Stimulated activated CD4-positive, alpha-beta T cell treated with anti-CD3 and anti-CD28 coated beads, Interleukin-4, amount 100 ng/mL, for 4 hours (primary cell): ENCODE measurements around the gene CCL5.
"Not testable (repeated sequence)": the region's sequence is repeated elsewhere in the genome, so short reads cannot be mapped to it uniquely, and the experiment has no call there.

ENCODE experiments used
- DNase-seq, 2 experiments: peaks; one replicate each; pipeline ENCODE4 v3.0.0-alpha.2; 2020

Gene CCL5

DNA sequence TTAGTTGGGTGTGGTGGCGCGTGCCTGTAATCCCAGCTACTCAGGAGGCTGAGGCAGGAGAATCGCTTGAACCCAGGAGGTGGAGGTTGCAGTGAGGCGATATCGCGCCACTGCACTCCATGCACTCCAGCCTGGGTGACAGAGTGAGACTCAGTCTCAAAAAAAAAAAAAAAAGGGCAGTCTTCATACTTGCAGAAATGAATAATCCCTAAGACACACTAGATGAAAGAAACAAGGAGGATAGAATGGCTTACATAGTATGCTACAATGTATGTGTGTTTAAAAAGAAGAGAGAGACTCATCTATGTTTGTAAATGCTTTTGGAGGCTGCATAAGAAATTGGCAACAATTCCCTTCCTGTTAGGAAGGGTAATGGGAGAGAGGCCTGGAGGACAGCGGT, 17.6 kb upstream of the CCL5 start:
- DNase-seq: not testable (repeated sequence)

DNA sequence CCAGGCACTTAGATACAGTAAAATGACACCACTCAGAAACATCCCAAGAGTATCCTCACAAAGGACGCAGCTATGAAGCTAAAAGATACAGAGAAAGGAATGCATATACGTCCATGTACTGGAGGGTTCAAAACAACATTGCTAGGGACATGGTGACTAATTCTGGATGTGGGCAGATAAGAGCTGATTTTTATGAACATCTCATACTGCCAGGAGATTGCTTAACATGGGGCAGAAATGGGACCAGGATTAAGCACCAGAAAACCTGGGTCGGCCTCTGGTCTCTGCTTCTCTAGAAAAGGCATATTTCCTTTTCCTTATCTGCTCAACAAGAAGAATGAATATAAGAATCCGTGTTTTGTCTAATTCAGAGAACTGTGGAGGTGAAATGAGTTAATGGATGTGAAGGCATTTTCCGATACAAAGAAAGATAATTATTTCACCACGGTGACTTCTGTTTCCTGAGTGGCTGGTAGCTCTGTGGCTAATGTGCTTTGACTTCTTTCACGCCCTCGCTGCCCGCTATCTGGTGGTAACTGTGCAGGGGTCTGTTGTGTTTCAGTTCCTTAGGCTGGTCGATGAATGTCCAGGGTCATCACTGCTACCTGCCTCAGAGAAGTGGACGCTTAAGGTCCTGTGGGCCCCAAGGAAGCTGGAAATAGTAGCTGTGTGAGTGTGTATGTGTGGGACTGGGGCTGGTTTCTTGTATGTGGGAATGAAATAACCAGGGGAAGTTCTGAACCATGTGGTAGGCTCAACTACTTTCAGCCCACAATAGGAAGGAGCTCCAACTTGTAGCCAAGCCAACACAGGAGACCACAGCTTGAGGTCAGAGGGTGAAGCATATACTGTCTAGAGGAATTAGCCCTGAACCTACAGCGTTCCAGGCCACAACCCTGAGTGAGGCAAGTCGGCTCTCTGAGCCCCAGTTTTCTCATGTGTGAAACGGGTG, 15.8 kb upstream of the CCL5 start:
- DNase-seq: no peak

DNA sequence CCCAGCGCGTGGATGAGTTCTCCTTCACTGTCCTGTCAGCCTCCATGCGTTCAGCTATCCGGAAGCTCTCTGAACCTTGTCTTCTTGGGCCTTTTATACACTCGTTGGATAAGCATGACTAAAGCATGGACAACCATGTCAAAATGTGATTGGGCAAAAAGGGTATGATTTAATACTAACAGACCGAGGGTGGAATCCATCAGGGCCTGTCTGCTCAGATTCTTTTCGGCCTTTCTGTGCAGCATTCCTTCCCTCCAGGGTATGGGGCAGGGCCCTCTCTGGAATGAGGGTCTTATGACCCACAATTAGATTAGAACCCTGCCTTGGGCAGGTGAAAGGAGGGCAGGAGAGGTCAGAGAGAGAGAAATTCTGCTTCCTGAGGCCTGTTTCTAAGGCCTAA, 14.0 kb upstream of the CCL5 start:
- no peak for DNase-seq

DNA sequence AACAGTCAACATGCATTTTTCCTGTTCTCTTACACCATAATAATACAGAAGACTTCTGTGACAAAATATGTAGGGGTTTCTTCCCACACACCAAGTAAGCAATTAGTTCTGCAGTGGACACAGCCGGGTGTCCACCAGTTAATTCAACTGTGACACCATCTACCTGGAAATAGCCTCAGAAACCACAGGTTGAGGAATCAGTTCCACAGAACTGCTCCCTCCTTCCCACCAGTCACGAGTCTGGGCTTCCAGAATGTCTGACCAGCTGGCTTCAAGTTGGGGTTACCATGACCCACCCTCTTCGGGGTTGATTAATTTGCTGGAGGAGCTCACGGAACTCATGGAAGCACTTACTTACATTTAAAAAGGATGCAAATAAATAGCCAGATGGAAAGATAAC, 13.6 kb upstream of the CCL5 start:
- no peak for DNase-seq

DNA sequence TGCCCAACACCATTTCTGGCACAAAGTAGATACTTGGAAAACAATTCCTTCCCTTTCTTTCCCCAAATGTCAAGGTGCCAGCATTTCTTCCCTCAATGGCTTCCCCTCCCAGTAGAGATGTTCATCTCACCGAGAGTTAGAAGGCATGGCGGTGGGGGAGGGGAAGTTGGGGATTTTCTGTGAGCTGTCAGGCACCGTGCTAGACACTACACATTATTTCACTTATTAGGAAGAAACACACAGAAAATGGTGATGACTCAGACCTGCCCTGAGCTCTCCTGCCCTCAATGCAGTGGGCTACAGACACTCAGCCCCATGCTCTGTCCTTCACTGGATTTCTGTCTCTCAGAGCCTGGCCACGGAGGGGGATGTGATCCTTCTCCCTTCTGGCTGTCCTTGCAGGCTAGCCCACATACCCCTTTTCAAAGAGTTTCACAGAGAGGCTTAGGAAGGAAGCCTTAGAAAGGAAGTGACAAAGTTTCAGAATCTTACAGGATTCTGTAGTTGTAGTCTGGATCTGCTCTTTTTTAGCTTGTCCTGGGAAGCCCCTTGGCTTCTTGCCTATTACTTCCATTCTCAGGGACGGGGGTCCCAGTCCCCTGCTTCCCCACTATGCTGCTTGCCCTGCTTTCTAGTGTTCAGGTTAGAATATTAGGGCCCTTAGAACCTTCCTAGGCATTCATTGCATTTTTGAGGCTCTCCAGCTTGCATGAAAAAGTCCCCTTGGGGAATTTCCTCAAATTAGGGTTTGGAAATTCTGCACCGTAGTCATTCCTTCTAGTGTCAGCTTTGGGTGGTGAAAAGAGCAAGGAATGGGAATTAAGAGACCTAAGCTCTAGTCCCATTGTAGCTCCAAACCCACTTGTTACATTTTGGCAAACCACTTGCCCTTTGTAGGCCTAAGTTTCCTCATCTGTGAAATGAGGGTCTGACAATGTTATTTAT, 12.2 kb upstream of the CCL5 start:
- peak in 1 of 2 experiments; percentile 47 for DNase-seq

DNA sequence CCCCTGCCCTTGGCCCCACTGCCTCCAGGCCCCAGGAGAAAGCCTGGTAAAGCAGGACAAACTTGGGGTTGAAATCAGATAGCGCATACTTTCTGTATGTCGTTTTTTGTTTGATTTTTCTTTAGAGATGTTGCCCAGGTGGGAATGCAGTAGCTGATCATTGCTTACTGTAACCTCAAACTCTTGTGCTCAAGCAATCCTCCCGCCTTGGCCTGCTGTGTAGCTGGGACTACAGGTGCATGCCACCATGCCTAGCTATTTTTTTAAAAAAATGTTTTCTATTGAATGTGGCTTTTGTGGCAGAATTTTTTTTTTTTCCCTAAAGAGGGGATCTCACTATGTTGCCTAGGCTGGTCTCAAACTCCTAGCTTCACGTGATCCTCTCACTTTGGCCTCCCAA, 11.1 kb upstream of the CCL5 start:
- DNase-seq: no peak

DNA sequence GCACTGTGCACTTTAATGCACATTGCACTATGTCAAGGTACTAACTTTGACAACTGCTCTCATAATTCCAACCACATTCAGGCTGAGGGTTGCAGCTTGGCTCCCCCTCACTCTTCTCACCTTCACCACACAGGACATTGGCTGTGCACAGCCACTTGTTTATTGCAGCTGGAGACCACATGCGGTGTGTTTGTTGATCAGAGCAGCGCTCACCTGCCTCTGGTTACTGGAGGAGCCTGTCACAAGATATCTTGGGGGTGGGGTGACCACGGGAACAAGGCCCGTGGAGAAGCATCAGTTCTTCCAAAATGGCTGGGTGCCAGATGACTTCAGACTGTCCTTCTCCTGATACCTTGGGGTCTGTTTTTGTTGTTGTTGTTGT, 10.6 kb upstream of the CCL5 start:
- no peak for DNase-seq

DNA sequence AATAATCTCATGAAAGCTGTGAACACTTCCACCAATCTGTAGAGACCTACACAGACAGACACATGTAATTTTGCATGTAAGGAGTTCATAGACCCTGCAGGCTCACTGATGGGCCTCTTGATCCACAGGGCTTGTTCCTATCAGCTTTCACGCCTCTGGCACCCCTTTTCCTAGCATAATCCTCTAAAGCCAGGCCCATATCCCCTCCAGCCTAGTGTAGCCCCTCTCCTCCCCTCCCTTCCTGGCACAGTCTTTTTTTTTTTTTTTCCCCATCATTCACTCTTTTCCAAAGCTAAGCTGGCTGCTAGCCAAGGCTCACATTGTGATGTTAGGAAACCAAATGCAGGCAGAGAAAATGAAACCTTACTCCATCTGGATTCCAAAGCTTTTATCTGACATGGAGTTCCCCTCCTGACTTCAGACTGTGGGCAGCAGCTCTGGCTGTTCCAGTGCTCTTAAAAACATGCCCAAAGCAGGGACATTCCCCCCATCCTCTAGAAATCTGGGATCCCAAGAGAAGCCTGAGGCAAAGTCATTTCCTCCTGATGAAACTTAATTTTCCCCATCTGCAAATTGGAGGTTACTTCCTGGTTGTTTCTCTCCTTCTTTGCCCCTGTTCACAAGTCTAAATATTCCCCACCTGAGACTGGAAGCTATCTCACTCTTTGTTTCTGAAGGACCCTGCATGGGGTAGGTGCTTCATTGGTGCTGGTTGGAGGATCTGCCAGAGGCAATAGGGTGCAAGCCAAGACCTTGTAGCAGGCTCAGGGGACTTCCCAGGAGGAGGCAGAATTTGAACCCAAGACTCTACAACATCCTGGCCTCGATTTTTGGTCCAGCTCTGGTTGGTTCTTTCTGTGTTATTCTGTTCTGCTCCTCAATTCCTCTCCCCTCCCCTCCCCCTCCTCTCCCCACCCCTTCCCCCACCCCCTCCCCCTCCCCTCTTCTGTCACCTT, 9.9 kb upstream of the CCL5 start:
- no peak for DNase-seq

DNA sequence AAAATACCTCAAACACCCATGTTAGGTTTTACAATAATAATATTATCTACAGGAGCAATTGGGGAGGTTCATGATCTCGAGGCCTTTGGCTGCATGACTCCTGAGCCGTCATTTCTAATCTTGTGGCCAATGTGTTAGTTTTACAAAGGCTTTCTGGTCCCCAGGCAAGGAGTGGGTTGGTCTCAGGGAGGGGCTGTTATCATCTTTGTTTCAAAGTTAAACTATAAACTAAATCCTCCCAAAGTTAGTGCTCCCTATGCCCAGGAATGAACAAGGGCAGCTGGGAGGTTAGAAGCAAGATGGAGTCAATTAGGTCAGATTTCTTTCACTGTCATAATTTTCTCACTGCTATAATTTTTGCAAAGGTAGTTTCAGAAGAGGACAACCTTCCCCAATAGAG, 9.1 kb upstream of the CCL5 start:
- no peak for DNase-seq

DNA sequence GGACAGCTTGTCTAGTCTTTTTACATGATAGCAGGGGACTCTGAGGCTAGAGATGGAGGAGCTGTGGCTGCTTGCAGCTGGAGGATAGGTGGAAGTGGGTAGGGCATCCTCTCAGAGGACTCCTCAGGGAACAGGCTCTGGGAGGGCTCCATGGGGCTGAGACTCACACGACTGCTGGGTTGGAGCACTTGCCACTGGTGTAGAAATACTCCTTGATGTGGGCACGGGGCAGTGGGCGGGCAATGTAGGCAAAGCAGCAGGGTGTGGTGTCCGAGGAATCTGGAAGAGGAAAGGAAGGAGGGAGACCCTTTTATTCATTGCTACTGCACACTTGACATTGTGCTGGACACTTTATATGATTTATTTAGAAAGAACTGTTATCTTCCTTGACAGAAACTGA, 1.8 kb downstream of the CCL5 start:
- no peak for DNase-seq

DNA sequence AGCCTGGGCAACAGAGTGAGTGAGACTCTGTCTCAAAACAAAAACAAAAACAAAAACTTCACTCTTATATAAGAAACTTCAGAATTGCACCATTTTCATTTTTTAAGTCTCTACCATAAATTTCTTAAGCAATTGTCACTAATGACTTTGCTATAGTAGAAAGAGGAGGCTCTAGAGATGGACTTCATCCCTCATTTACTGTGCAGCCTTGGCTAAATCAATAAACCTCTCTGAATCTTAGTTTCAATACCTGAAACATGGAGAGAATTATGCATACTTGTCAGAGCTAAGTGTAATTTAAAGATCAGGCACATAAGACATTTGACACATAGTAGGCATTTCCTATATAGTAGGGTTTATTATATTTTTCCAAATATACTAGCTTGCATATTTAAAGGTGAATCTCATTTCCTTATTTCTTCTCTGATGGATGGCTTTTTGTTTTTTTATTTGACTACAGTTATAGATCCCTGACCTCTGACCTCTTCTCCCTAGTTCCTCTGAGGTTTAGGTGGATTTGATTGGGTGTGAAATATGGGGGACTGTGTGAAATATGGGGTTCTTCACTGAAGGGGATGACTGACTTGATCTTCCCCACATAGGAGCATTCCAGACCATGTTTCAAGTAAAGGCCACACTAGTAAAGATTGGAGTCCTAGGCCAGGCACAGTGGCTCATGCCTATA, 2.7 kb downstream of the CCL5 start:
- DNase-seq: no peak

DNA sequence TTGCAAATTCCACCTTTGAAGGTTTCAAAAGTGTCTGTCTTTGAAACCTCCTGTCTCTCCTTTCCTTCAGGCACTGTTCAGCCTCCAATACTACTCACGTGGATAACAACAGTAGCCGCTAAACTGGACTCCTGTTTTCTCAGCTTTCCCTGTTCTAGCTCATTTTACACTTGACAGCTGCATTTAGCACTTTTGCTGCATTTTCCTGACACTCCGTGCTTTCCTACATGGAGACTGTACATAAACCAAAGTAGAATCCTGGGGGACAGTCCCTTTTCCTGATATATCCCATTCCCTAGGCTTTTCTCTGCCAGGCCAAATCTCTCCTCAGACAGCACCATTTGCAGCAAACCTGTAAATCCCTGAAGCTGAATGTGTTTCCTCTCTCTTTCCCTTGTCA, 3.6 kb downstream of the CCL5 start:
- DNase-seq: no peak

DNA sequence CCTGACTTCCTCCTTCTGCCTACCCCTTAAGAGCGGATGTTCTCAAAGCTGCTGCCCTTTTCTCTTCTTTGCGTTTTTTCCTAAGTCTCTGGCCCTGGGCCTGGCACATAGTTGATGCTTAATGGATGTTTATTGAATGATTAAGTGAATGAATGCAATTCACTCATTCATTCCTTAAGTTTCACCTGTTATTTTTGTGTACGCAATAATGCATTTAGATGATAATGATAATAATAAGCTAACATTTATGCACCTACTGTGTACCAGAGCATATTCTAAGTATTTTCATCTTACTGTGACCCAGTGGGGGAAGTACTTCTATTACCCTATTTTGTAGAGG, 4.4 kb downstream of the CCL5 start:
- no peak for DNase-seq

DNA sequence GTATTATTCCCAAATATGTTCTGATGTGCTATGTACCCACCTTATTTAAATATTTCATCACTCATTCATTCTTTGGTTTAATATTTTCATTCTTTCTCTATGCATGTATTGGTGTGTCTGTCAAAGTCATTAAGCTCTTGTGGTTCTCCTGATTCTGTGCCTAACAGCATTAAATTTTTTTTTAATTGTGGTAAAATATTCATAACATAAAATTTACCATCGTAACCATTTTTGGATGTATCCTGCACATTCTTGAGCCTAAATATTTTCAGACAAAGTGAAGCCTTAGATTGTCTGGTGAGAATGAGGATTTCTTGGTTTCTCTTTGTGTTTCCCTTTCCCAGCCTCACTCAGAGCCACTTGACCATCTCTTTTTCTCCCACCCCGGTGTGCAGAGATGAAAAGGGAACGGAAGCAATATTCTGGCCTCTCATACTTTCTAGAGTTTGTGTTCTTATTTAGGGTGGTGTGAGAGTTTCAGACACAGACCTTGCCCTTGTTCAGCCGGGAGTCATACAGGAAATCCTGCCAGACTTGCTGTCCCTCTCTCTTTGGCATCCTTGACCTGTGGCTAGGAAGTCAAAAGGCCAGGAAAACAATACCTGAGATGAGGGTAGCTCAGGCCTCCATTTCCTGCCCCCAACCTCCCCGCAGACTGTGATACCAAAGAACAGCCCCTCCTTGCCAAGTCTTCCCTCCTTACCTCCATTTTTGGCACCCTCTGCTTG, 4.9 kb downstream of the CCL5 start:
- DNase-seq: no peak

DNA sequence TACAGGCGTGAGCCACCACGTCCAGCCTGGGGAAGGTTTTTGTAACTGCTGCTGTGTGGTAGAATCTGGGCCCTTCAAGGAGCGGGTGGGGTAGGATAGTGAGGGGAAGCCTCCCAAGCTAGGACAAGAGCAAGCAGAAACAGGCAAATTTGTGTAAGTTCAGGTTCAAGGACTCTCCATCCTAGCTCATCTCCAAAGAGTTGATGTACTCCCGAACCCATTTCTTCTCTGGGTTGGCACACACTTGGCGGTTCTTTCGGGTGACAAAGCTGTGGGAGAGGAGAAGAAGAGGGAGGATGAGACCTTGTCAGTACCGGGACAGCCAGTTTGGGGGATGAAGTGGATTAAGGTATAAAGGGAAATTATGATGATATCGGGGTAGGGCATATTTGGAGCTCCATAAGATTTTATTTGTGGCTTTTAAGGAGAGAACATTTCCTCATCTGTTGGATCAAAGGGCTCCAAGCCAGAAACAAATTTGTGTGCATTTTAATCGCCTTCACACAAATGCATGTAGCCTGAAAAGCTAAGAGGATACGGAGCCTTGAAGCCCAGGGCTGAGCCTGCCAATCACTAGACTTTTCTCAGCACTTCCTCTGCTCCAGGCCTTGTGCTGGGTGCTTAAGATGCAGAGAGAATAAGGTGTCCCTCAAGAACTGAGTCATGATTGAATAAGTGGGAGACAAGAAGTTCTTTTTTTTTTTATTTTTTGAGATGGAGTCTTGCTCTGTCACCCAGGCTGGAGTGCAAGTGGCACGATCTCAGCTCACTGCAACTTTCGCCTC, 7.8 kb downstream of the CCL5 start:
- no peak for DNase-seq

DNA sequence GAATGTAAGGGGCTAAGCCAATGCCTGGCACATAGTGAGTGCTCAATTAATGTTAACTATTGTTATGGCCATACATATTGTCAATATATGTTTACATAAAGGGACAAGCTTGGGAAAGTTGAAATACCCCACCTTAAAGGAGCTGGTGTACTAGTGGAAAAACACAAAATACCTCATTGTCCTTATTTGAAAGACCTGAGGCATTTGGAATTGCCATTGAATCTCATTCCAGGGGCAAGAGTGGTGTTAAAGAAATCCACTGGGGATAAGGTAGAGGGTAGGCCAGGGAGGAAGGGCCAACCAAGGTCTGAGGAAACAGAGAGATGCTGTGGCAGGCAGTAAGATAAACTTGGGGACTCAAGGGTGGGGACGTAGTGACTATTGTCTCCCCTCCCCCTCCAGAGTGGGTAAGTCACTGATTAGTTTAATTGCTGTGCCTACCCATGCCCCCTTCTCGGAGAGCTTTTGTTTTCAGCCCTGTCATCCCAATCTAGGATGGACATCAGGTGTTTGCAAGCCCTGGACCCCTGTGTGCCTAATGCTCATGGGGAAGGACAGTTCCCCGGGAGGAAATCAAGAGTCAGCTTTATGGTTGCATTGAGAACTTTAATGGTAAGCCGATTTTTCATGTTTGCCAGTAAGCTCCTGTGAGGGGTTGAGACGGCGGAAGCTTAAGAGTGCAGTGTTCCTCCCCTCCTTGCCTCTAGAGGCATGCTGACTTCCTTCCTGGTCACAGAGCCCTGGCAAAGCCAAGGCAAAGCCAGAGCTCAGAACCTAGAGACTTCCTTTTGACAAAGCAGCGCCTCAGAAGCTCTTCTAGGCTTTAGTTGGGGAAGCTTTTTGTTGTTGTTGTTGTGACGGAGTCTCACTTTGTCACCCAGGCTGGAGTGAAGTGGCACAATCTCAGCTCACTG, 9.0 kb downstream of the CCL5 start:
- DNase-seq: no peak

DNA sequence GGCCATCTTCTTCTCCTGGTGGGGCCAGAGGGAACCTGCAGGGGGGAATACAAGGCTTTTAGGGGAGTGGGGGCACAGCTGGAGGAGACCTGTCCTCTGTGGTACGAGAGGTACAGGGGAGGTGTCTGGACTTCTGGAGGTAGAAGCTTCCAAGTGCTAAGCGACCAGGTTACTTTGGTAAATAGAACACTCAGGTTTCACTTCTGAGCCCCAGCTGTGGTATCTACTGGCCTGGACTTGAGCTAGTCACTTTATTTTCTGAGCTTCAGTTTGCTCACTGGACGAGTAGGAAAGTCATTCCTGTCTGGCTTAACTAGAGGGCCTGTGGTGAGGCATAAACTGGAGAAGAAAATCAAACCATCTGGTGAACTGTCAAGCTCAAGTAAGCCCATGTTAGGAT, 11.4 kb downstream of the CCL5 start, which contains the start of gene HEATR9:
Gene HEATR9 (minus strand): TSS at position 155 of the 400 bp plus-strand sequence. CDS start 149 bp downstream, at position 6.
- no peak for DNase-seq

DNA sequence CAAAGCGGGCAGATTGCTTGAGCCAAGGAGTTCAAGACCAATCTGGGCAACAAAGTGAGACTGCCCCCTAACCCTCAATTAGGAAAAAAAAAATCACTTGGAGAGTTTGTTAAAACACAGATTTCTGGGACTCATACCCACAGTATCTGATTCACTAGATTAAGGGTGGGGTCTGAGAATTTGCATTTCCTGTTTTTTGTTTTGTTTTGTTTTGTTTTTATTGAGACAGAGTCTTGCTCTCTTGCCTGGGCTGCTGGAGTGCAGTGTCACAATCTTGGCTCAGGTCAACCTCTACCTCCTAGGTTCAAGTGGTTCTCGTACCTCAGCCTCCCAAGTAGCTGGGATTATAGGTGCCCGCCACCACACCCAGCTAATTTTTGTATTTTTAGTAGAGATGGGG, 12.6 kb downstream of the CCL5 start:
- DNase-seq: no peak

DNA sequence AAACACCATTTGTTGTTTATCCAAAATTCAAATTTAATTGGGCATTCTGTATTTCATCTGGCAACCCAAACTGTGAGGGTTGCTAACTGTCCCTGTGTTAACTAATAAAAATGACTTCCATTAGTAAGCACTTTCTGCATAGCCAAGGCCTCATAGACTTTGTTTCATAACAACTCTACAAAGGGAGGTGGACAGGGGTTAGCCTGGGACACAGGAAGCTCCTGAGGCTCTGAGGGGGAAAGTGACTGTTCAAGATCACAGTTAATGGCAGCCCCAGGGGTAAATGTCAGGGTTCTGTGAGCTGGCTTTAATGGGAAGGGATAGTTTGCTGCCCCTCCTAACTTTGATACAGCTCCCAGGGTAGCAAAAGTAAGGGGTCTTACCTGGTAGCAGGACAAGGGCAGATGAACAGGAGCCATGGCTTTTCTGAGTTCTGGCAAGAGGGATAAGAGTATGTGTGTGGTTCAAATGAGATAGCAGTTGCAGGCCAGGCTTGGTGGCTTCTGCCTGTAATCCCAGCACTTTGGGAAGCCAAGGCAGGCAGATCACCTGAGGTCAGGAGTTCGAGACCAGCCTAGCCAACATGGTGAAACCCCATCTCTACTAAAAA, 13.7 kb downstream of the CCL5 start:
- no peak for DNase-seq
